HCT116 (cell line): ENCODE data around the gene BRWD1.

ENCODE experiments used
- ELF1 ChIP-seq: IDR thresholded peaks from 2 replicates; pipeline ENCODE4 v1.6.1; 2012; ENCODE audit warnings: low read depth, borderline replicate concordance
- EZH2 ChIP-seq: fragments of 200-600 bp; sonication (generic); IDR thresholded peaks from 2 replicates; pipeline ENCODE4 v1.6.1; 2017; ENCODE audit warnings: antibody characterized with exemption, mixed run types
- EZH2phosphoT487 ChIP-seq: fragments of 200-600 bp; IDR thresholded peaks from 2 replicates; pipeline ENCODE4 v1.6.1; 2018; ENCODE audit warnings: antibody characterized with exemption, borderline replicate concordance
- FOSL1 ChIP-seq: IDR thresholded peaks from 2 replicates; pipeline ENCODE4 v1.6.1; 2012; ENCODE audit warnings: low read depth
- POLR2A ChIP-seq: IDR thresholded peaks from 2 replicates; pipeline ENCODE4 v1.7.0; 2011; ENCODE audit warnings: borderline replicate concordance; ENCODE audit not compliant: insufficient read depth, insufficient read length; ENCODE audit errors: extremely low read depth
- POLR2AphosphoS5 ChIP-seq: IDR thresholded peaks from 2 replicates; pipeline ENCODE4 v1.6.1; 2011; ENCODE audit warnings: mild to moderate bottlenecking, low read depth, low read length, moderate library complexity
- RAD21 ChIP-seq: IDR thresholded peaks from 2 replicates; pipeline ENCODE4 v1.6.1; 2012; ENCODE audit warnings: low read depth, mild to moderate bottlenecking
- SIN3A ChIP-seq: IDR thresholded peaks from 2 replicates; pipeline ENCODE4 v1.6.1; 2012; ENCODE audit warnings: low read depth
- SP1 ChIP-seq: IDR thresholded peaks from 2 replicates; pipeline ENCODE4 v1.6.1; 2012; ENCODE audit warnings: low read depth
- SRF ChIP-seq: IDR thresholded peaks from 2 replicates; pipeline ENCODE4 v1.6.1; 2012; ENCODE audit warnings: low read depth
- TCF7L2 ChIP-seq: IDR thresholded peaks from 2 replicates; pipeline ENCODE4 v1.7.0; 2011; ENCODE audit warnings: borderline replicate concordance, inconsistent platforms; ENCODE audit not compliant: insufficient read depth, insufficient read length; ENCODE audit errors: extremely low read depth
- TF ChIP-seq, protein P1 (sequence below), 3 experiments: fragments of 200-600 bp in 1 of 3; sonication (generic) in 1 of 3; IDR thresholded peaks in 2 of 3; conservative IDR thresholded peaks in 1 of 3; 2 replicates each; pipeline ENCODE4 v1.5.1; 2012 to 2017; ENCODE audit warnings: low read depth in 2 of 3, low read length in 2 of 3, antibody characterized with exemption in 1 of 3, borderline replicate concordance in 1 of 3, control low read depth in 1 of 3, mild to moderate bottlenecking in 1 of 3, mixed read lengths in 1 of 3, mixed run types in 1 of 3, moderate library complexity in 1 of 3; ENCODE audit not compliant: insufficient read depth in 1 of 3
- TF ChIP-seq, protein P2 (sequence below): IDR thresholded peaks from 2 replicates; pipeline ENCODE4 v1.6.1; 2012

DNA sequence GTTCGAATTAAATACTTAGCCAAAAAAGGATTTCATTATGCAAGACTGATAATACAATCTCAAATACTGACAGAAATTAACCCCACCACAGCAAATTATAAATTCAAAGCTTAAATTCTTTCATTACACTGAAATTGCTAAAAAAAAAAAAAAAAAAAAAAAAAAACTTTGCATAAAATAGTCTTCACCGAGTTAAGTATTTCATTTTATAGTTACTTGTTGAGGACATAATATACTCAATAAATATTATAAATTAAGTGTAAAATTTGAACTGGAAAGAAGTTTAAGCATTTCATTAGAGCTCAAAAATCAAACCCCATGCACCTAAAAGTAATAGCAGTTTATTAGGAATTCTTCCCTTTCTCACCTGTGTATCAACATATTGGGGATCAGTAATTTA lies 128.3 kb downstream of the BRWD1 start:
- TF ChIP-seq RAD21 (no peak), EZH2phosphoT487 (no peak), SRF (no peak), ELF1 (no peak), FOSL1 (no peak), SIN3A (no peak), TCF7L2 (no peak), POLR2AphosphoS5 (no peak), EZH2 (no peak), POLR2A (no peak), SP1 (no peak)
- TF ChIP-seq, protein P1, sequence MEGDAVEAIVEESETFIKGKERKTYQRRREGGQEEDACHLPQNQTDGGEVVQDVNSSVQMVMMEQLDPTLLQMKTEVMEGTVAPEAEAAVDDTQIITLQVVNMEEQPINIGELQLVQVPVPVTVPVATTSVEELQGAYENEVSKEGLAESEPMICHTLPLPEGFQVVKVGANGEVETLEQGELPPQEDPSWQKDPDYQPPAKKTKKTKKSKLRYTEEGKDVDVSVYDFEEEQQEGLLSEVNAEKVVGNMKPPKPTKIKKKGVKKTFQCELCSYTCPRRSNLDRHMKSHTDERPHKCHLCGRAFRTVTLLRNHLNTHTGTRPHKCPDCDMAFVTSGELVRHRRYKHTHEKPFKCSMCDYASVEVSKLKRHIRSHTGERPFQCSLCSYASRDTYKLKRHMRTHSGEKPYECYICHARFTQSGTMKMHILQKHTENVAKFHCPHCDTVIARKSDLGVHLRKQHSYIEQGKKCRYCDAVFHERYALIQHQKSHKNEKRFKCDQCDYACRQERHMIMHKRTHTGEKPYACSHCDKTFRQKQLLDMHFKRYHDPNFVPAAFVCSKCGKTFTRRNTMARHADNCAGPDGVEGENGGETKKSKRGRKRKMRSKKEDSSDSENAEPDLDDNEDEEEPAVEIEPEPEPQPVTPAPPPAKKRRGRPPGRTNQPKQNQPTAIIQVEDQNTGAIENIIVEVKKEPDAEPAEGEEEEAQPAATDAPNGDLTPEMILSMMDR (IDR thresholded peaks at IDR 0.05 in 2 of 3, conservative IDR thresholded peaks at IDR 0.05 in 1 of 3; ENCODE audit: borderline replicate concordance in 1 of 3, insufficient read depth in 1 of 3, low read depth in 2 of 3, low read length in 2 of 3): no peak
- TF ChIP-seq, protein P2, sequence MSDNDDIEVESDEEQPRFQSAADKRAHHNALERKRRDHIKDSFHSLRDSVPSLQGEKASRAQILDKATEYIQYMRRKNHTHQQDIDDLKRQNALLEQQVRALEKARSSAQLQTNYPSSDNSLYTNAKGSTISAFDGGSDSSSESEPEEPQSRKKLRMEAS: no peak
